OCI-LY7 (cell line): ENCODE data around the gene PIGS. TPM values are rescaled to one million over a fixed set of nuclear protein-coding genes. Genes with fewer than 3 reads are reported as not detected.

Experiments used
- BruUV-seq: library from RNA; stranded (reverse); fragments of 400-500 nt; replicated peaks from 2 replicates; lab custom pipeline; 2021; lab: Mats Ljungman, UMichigan
- CTCF ChIA-PET: fragments of 300-600 bp; sonication (Branson Sonifier 250); formaldehyde crosslinking; loops from one replicate; lab custom pipeline; 2022; ENCODE audit warnings: antibody characterized with exemption; ENCODE audit not compliant: unreplicated experiment; lab: Charles Lee
- POLR2A ChIA-PET: fragments of 300-600 bp; sonication (Branson Sonifier 250); formaldehyde crosslinking; loops from one replicate; lab custom pipeline; 2022; ENCODE audit warnings: antibody characterized with exemption; lab: Charles Lee
- DNase-seq: peaks from one replicate; pipeline ENCODE4 v3.0.0-alpha.2; 2015; ENCODE audit warnings: low spot score
- H2AFZ ChIP-seq: fragments of 200-600 bp; sonication (generic), shearing (Covaris generic); 2 replicates; pipeline ENCODE4 v1.6.1; 2014; ENCODE audit warnings: mild to moderate bottlenecking, antibody characterized with exemption, low read length, moderate library complexity
- H3K27ac ChIP-seq: fragments of 200-600 bp; sonication (generic); 2 replicates; pipeline ENCODE4 v1.5.1; 2014; ENCODE audit warnings: mixed run types, low read depth, mild to moderate bottlenecking, moderate library complexity, low read length, inconsistent platforms; ENCODE audit not compliant: poor library complexity, severe bottlenecking
- H3K36me3 ChIP-seq: fragments of 200-600 bp; sonication (generic); 2 replicates; pipeline ENCODE4 v1.6.1; 2014; ENCODE audit warnings: mild to moderate bottlenecking, antibody characterized with exemption, low read length, moderate library complexity, mixed read lengths; ENCODE audit not compliant: insufficient read depth
- H3K4me1 ChIP-seq: fragments of 200-600 bp; sonication (generic); 2 replicates; pipeline ENCODE4 v1.5.1; 2014; ENCODE audit warnings: mild to moderate bottlenecking, low read length; ENCODE audit not compliant: insufficient read depth, poor library complexity, severe bottlenecking
- H3K4me2 ChIP-seq: fragments of 200-600 bp; sonication (generic); 2 replicates; pipeline ENCODE4 v1.6.1; 2014; ENCODE audit warnings: mild to moderate bottlenecking, low read length
- H3K4me3 ChIP-seq: fragments of 200-600 bp; sonication (generic); 2 replicates; pipeline ENCODE4 v1.5.1; 2014; ENCODE audit warnings: mild to moderate bottlenecking, low read depth, low read length; ENCODE audit not compliant: poor library complexity, severe bottlenecking
- H3K79me2 ChIP-seq: fragments of 200-600 bp; sonication (generic); 2 replicates; pipeline ENCODE4 v1.6.1; 2016; ENCODE audit warnings: low read depth, mild to moderate bottlenecking, low read length, moderate library complexity, mixed read lengths; ENCODE audit not compliant: insufficient read depth
- H3K9me2 ChIP-seq: fragments of 200-600 bp; sonication (generic); 2 replicates; pipeline ENCODE4 v1.6.1; 2016; ENCODE audit warnings: mild to moderate bottlenecking, low read length, mixed read lengths; ENCODE audit not compliant: insufficient read depth
- H3K9me3 ChIP-seq: fragments of 200-600 bp; sonication (generic); 2 replicates; pipeline ENCODE4 v1.6.1; 2014; ENCODE audit warnings: mild to moderate bottlenecking, mixed run types, low read length, mixed read lengths
- H4K20me1 ChIP-seq: fragments of 200-600 bp; sonication (generic); 2 replicates; pipeline ENCODE4 v1.6.1; 2014; ENCODE audit warnings: mild to moderate bottlenecking, antibody characterized with exemption, low read length, moderate library complexity, mixed read lengths; ENCODE audit not compliant: insufficient read depth
- EZH2phosphoT487 ChIP-seq: fragments of 200-600 bp; sonication (generic); IDR thresholded peaks from 2 replicates; pipeline ENCODE4 v1.6.1; 2018; ENCODE audit warnings: low read depth, borderline replicate concordance, mild to moderate bottlenecking, mixed run types, antibody characterized with exemption, low read length, moderate library complexity, mixed read lengths
- intact Hi-C: fragments of 100-400 bp; cut with micrococcal nuclease; formaldehyde crosslinking; loops from one replicate; pipeline ENCODE4 v1.10.0; 2022; ENCODE audit not compliant: unreplicated experiment
- total RNA-seq, 2 experiments: library from RNA; depleted of rRNA in 1 of 2; stranded (reverse); fragments of >200 nt in 1 of 2; shearing (Covaris generic) in 1 of 2; gene quantifications; 2 replicates each; pipeline ENCODE4 v1.2.3, GENCODE V29; 2014 to 2022
- TF ChIP-seq, protein P1 (sequence below): fragments of 200-600 bp; sonication (generic); conservative IDR thresholded peaks from 2 replicates; pipeline ENCODE4 v1.5.1; 2014; ENCODE audit warnings: mild to moderate bottlenecking, antibody characterized with exemption, low read length, moderate library complexity, mixed read lengths

Gene PIGS
- total RNA-seq, 2 experiments from 2014 or later: 13.9 to 34.0 TPM

DNA sequence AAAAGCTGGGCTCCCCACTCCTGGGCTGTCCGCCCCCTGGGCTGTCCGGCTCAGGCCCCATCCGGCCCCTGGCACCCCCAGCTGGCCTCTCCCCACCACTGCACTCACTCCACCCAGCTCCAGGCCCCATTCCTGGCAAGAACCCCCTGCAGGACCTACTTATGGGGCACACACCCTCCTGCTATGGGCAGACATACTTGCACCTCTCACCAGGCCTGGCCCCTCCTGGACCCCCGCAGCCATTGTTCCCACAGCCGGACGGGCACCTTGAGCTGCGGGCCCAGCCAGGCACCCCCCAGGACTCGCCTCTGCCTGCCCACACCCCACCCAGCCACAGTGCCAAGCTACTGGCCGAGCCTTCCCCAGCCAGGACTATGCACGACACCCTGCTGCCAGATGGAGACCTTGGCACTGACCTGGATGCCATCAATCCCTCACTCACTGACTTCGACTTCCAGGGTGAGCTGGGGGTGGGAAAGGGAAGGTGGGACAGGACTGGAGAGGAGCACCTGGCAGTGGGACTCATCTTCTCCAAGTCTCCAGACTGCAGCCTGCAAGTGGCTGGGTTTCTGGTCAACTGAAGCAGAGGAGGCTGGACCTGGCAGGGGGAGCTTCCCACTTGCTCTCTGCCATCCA lies 36.5 kb downstream of the PIGS start:
- no peak overlapping the region for H3K4me3 ChIP-seq
- no peaks in the 10 kb centered on the region for H3K9me2 ChIP-seq
- H3K27ac ChIP-seq: no peak overlapping the region
- no peaks in the 10 kb centered on the region for H3K79me2 ChIP-seq
- no peak for TF ChIP-seq EZH2phosphoT487
- TF ChIP-seq, protein P1, sequence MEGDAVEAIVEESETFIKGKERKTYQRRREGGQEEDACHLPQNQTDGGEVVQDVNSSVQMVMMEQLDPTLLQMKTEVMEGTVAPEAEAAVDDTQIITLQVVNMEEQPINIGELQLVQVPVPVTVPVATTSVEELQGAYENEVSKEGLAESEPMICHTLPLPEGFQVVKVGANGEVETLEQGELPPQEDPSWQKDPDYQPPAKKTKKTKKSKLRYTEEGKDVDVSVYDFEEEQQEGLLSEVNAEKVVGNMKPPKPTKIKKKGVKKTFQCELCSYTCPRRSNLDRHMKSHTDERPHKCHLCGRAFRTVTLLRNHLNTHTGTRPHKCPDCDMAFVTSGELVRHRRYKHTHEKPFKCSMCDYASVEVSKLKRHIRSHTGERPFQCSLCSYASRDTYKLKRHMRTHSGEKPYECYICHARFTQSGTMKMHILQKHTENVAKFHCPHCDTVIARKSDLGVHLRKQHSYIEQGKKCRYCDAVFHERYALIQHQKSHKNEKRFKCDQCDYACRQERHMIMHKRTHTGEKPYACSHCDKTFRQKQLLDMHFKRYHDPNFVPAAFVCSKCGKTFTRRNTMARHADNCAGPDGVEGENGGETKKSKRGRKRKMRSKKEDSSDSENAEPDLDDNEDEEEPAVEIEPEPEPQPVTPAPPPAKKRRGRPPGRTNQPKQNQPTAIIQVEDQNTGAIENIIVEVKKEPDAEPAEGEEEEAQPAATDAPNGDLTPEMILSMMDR: no peak
- H3K4me2 ChIP-seq: no peak overlapping the region
- CTCF ChIA-PET: no interaction called here
- POLR2A ChIA-PET: interaction anchor here (0.7 kb wide), 1 partner anchor 458 kb away, joined by 4 read pairs; no protein-coding TSS in a partner anchor
- intact Hi-C loops: no loop called here
- no peak for DNase-seq
- no peaks in the 10 kb centered on the region for H3K4me1 ChIP-seq
- no peaks in the 10 kb centered on the region for H3K9me3 ChIP-seq
- BruUV-seq: no TSS peak
- H2AFZ ChIP-seq: no peak overlapping the region
- H3K36me3 ChIP-seq: no peaks in the 10 kb centered on the region
- no peaks in the 10 kb centered on the region for H4K20me1 ChIP-seq

DNA sequence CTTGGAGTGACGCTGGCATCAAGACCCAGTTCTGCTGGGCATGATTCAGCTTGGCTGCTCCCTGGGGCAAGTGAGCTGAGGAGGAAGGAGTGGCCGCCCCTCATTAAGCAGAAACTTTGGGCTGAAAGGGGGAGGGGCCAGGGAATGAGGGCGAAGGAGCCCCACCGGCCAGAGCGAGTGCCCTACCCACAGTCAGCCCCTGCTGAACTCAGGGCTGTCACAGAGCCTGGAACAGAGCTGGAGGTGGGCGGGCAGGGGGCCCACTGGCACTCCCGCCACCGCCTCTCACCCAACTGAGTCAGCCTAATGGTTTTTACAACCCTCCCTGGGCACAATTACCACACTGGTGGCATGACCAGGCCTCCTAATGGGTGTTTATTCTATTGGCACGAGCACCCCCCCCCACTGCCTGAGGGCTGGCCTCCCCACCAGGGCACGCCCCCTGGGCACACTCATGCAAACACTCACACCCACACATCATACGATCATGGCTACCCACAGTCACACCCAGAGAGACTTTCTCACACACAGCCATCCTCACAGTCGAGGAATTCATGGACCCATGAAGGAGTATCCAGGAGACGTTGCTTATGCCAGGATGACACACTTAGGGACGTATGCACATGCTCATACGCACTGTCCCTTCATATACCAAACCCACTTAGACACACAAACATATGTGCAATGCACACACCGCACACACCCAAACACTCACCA lies 38.1 kb downstream of the PIGS start:
- H3K4me1 ChIP-seq: no peaks in the 10 kb centered on the region
- no peak overlapping the region for H3K4me3 ChIP-seq
- CTCF ChIA-PET: no interaction called here
- H4K20me1 ChIP-seq: no peaks in the 10 kb centered on the region
- H3K4me2 ChIP-seq: no peak overlapping the region
- TF ChIP-seq, protein P1: no peak
- TF ChIP-seq EZH2phosphoT487: no peak
- H3K27ac ChIP-seq: no peak overlapping the region
- no peak overlapping the region for H2AFZ ChIP-seq
- intact Hi-C loops: no loop called here
- no TSS peak for BruUV-seq
- no peaks in the 10 kb centered on the region for H3K9me2 ChIP-seq
- H3K79me2 ChIP-seq: no peaks in the 10 kb centered on the region
- H3K36me3 ChIP-seq: no peaks in the 10 kb centered on the region
- no peaks in the 10 kb centered on the region for H3K9me3 ChIP-seq
- POLR2A ChIA-PET: no interaction called here
- no peak for DNase-seq
